ENCODE measurements around the gene ATP5F1E. TPM values are rescaled to one million over a fixed set of nuclear protein-coding genes. Genes with fewer than 3 reads are reported as not detected.

Gene ATP5F1E
- total RNA-seq, 6 experiments from 2014 or later, result 75.0 to 91.4 (median 84.4) TPM

GRCh38 chr20:59048681-59049030 lies 16.5 kb upstream of the ATP5F1E start:
- H3K9me3 Mint-ChIP-seq, result no peaks in the 10 kb centered on the region
- DNase-seq, result no peak
- peaks cover 19% of the 10 kb centered on the region for H3K4me1 Mint-ChIP-seq (ENCODE audit: low read depth)
- H3K27me3 Mint-ChIP-seq (ENCODE audit: insufficient read depth), result peaks cover 22% of the 10 kb centered on the region
- H3K36me3 Mint-ChIP-seq (ENCODE audit: low read depth), result no peaks in the 10 kb centered on the region
- H3K4me3 Mint-ChIP-seq, result peak overlapping the region; percentile 44
- peak overlapping the region; percentile 1; the same call in 1 of the 2 replicates for H3K27ac Mint-ChIP-seq
- TF ChIP-seq CTCF (IDR thresholded peaks at IDR 0.05), result no peak

DNA sequence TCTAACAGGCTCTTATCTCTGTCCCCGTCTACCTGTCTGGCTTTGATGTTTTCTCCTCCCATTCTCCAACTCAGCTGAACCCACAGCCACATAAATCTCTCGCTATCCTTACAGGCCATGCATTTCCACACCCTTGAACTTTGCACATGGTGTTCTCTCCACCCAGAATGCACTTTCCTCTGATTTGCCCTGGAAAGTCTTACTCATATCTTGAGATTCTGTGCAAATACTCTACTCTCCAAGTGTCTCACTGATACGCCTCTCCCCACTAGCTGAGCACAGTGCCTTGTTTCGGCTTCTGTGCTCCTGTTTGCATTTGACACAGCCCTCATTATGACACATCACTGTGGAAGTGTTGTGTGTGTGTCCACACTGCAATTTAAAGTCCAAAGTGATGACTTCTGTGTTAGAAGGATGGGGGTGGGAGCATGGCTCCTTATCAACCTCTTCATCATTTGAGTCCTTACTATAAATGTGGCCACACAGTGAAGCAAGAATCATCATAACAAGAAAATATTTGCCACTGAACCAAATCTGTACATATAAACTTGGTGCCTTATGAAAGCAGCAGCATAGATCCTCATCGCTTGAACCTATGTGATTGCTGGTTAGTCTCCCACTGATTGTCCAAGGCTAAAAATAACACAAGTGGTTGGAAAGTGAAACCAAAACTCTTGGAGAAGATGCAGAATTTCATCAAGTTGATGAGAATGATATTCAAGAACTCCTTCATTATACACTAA lies 16.0 kb upstream of the ATP5F1E start:
- no peak for TF ChIP-seq CTCF (IDR thresholded peaks at IDR 0.05)
- Mint-ChIP-seq H3K27ac (peak overlapping the region; percentile 1), H3K4me1 (ENCODE audit: low read depth) (peaks cover 25% of the 10 kb centered on the region), H3K36me3 (ENCODE audit: low read depth) (no peaks in the 10 kb centered on the region), H3K9me3 (no peaks in the 10 kb centered on the region), H3K4me3 (peak overlapping the region; percentile 44), H3K27me3 (ENCODE audit: insufficient read depth) (peaks cover 22% of the 10 kb centered on the region)
- DNase-seq, result peak; percentile 75

DNA sequence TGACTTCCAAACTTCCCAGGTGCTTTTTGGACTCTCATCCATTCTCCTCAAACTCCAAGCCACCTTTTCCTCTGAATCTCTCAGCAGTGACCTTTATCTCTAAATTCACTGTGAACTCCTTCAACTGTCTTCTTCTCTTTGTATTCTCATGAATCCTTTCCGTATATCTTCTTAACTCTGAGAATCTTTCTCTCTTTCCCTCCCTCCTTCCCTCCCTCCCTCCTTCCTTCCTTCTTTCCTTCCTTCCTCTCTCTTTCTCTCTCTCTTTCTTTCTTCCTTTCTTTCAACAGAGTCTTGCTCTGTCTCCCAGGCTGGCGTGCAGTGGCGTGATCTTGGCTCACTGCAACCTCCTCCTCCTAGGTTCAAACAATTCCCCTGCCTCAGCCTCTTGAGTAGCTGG lies 14.7 kb upstream of the ATP5F1E start:
- Mint-ChIP-seq H3K36me3 (ENCODE audit: low read depth) (0 out of 2 replicates have a peak, but pooled peaks cover 1% of the 10 kb centered on the region), H3K27ac (no peak overlapping the region), H3K9me3 (no peaks in the 10 kb centered on the region), H3K27me3 (ENCODE audit: insufficient read depth) (peaks cover 22% of the 10 kb centered on the region), H3K4me3 (no peak overlapping the region), H3K4me1 (ENCODE audit: low read depth) (peaks cover 27% of the 10 kb centered on the region)
- TF ChIP-seq CTCF (IDR thresholded peaks at IDR 0.05), result no peak
- no peak for DNase-seq

GRCh38 chr20:59044796-59045195 lies 12.7 kb upstream of the ATP5F1E start:
- Mint-ChIP-seq H3K27ac (no peak overlapping the region), H3K27me3 (ENCODE audit: insufficient read depth) (peaks cover 7% of the 10 kb centered on the region; the same call in 1 of the 2 replicates), H3K4me3 (no peak overlapping the region), H3K36me3 (ENCODE audit: low read depth) (peaks cover 22% of the 10 kb centered on the region), H3K9me3 (no peaks in the 10 kb centered on the region; the same call in 1 of the 2 replicates), H3K4me1 (ENCODE audit: low read depth) (peaks cover 46% of the 10 kb centered on the region)
- DNase-seq, result no peak
- TF ChIP-seq CTCF (IDR thresholded peaks at IDR 0.05), result no peak

- peaks cover 51% of the 10 kb centered on the region for H3K4me1 Mint-ChIP-seq (ENCODE audit: low read depth)
- H3K9me3 Mint-ChIP-seq, result no peaks in the 10 kb centered on the region; the same call in 1 of the 2 replicates
- TF ChIP-seq CTCF (IDR thresholded peaks at IDR 0.05), result no peak
- no peak overlapping the region for H3K4me3 Mint-ChIP-seq
- H3K27me3 Mint-ChIP-seq (ENCODE audit: insufficient read depth), result peaks cover 4% of the 10 kb centered on the region; the same call in 1 of the 2 replicates
- H3K36me3 Mint-ChIP-seq (ENCODE audit: low read depth), result peaks cover 22% of the 10 kb centered on the region
- DNase-seq, result no peak
- no peak overlapping the region; the same call in 1 of the 2 replicates for H3K27ac Mint-ChIP-seq
Observed at GRCh38 chr20:59044295-59044694, 12.2 kb upstream of the ATP5F1E start.
